Measurements from ENCODE around the gene CD4.

- no peak for TF ChIP-seq CTCF (IDR thresholded peaks at IDR 0.05)
- TF ChIP-seq POLR2AphosphoS5 (IDR thresholded peaks at IDR 0.05): no peak
- no peak for TF ChIP-seq EP300 (IDR thresholded peaks at IDR 0.05)
Measured at GRCh38 chr12:6759741-6760140, 29.6 kb upstream of the CD4 start.

All from upper lobe of left lung (tissue), 4 donors.